Ovary (tissue), 3 donors: ENCODE data around the gene BRIP1.

Source experiments
- CTCF ChIP-seq, 3 donors: fragments of 450-650 bp in 2 of 3; fragments of 200-600 bp in 1 of 3; IDR thresholded peaks; one replicate each; pipeline versions ENCODE4 v1.5.1 to v1.8.0; 2016 to 2022; ENCODE audit warnings: antibody characterized with exemption in 3 of 3, mild to moderate bottlenecking in 1 of 3
- EP300 ChIP-seq: sonication (generic); formaldehyde crosslinking; IDR thresholded peaks from one replicate; pipeline ENCODE4 v1.6.1; 2017; ENCODE audit warnings: antibody characterized with exemption
- POLR2A ChIP-seq: fragments of 450-650 bp; IDR thresholded peaks from one replicate; pipeline ENCODE4 v1.6.1; 2017; ENCODE audit warnings: antibody characterized with exemption, mild to moderate bottlenecking, moderate library complexity
- donor health status: DM: no; HTN: no; CAD: no.

- TF ChIP-seq CTCF (IDR thresholded peaks at IDR 0.05) (no peak), EP300 (no peak), POLR2A (no peak)
Observed at GRCh38 chr17:61755668-61756067, 107.7 kb downstream of the BRIP1 start.
